Thyroid gland (tissue), 4 donors: ENCODE results near the gene CSTF3.

Source experiments
- CTCF ChIP-seq, 6 experiments: fragments of 200-600 bp in 3 of 6; fragments of 450-650 bp in 3 of 6; sonication (generic) in 3 of 6; IDR thresholded peaks; one replicate each; pipeline ENCODE4 v1.5.1; 2016 to 2019; ENCODE audit warnings: antibody characterized with exemption in 6 of 6, mild to moderate bottlenecking in 2 of 6, inconsistent platforms in 1 of 6, moderate library complexity in 1 of 6
- POLR2A ChIP-seq, 2 donors: fragments of 450-650 bp; IDR thresholded peaks; one replicate each; pipeline ENCODE4 v1.6.1; 2017; ENCODE audit warnings: antibody characterized with exemption in 2 of 2, mild to moderate bottlenecking in 2 of 2, moderate library complexity in 1 of 2

GRCh38 chr11:33043221-33043830 lies 118.0 kb downstream of the CSTF3 start:
- TF ChIP-seq CTCF (IDR thresholded peaks at IDR 0.05) (no peak), POLR2A (IDR thresholded peaks at IDR 0.05) (no peak)
